ENCODE results near the gene NIPA2. TPM values are rescaled to one million over a fixed set of nuclear protein-coding genes. Genes with fewer than 3 reads are reported as not detected.

NIPA2 gene
- total RNA-seq, 1 experiment from 2014 or later, result 87.2 TPM

DNA sequence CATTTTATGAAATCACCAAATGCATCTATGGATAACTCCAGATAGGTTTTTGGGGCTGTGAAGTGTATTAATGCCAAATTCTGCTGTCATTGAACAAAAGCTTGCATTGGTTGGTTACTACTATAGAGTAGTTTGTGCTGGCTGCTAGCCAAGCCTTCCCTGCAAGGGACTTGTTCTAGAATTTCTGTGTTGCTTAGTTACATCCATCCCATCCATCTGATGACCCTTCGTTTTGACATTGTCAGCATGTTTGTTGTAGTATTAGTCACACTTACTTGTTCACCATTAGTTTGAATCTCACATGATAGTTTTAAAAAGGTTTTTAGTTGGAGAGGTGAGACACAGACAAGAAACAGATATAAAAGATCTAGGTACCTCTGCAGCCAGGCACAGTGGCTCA lies 7.0 kb upstream of the NIPA2 start:
- no peak for DNase-seq (ENCODE audit: low spot score)
- POLR2A ChIA-PET (ENCODE audit: low non-redundant PET), result no interaction called here
- H3K27me3 ChIP-seq (replicated peaks; ENCODE audit: insufficient read depth, low read depth, low read length, poor library complexity), result no peaks in the 10 kb centered on the region
- no peaks in the 10 kb centered on the region for H3K36me3 ChIP-seq (ENCODE audit: insufficient read depth, low read length, poor library complexity, severe bottlenecking)
- no peaks in the 10 kb centered on the region for H3K4me1 ChIP-seq (ENCODE audit: insufficient read depth, low read length, poor library complexity, severe bottlenecking)
- no peaks in the 10 kb centered on the region for H3K9me3 ChIP-seq (ENCODE audit: low read depth, low read length, poor library complexity, severe bottlenecking)
- TF ChIP-seq CTCF (conservative IDR thresholded peaks at IDR 0.05; ENCODE audit: low read depth, low read length) (no peak), EZH2 (IDR thresholded peaks at IDR 0.05; ENCODE audit: borderline replicate concordance, low read depth, low read length, poor library complexity, severe bottlenecking) (no peak)
- BruUV-seq (replicated peaks), result no TSS peak
- H3K4me3 ChIP-seq (ENCODE audit: low read depth, low read length, poor library complexity, severe bottlenecking), result no peak overlapping the region
- CTCF ChIA-PET, result no interaction called here
- no peak overlapping the region for H3K27ac ChIP-seq (ENCODE audit: low read depth, low read length, poor library complexity, severe bottlenecking)
- intact Hi-C loops (cut with micrococcal nuclease; ENCODE audit: unreplicated experiment), result no loop called here

DNA sequence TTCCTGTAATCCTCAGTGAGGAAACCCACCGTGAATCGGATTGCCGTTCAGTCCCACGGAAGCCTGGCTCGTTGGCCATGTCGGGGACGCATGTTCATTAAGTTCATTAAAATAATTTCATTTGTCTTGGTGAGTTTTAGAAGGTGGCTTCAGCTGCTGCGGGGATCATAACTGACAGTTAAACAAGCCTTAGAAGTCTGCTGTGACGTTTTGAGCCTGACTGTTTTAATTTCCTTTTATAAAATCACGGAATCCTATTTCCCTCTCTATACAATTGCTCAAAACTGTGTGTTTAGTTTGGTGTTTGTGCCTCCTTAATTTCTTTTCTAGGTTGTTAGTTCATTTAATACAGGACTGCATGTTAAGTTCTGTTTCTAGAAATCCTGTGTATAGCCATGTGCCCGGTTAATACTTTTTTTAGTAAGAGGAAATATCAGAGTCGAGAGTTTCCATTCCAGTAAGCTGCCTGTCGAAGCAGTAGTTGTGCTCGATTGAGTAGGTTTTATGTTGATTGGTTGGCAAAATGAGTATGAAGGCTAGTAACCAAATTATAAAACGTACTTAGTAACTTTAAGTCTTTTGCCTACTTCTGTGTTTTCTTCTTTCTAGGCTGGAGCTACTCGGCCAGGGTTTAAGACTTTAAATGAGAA lies 705 bp downstream of the NIPA2 start:
- CTCF ChIA-PET, result no interaction called here

GRCh38 chr15:22844421-22845288 lies 6.2 kb downstream of the NIPA2 start:
- intact Hi-C loops (cut with micrococcal nuclease; ENCODE audit: unreplicated experiment), result loop anchor here (5.0 to 10.0 kb wide), 2 partner anchors 43 to 130 kb away; no protein-coding TSS in a partner anchor
- no peak overlapping the region for H3K27ac ChIP-seq (ENCODE audit: low read depth, low read length, poor library complexity, severe bottlenecking)

More for the DNA sequence above, 705 bp downstream of the NIPA2 start:
- Histone ChIP-seq H3K27me3 (replicated peaks; ENCODE audit: insufficient read depth, low read depth, low read length, poor library complexity) (no peaks in the 10 kb centered on the region), H3K36me3 (ENCODE audit: insufficient read depth, low read length, poor library complexity, severe bottlenecking) (peaks cover 12% of the 10 kb centered on the region), H3K9me3 (ENCODE audit: low read depth, low read length, poor library complexity, severe bottlenecking) (no peaks in the 10 kb centered on the region), H3K27ac (ENCODE audit: low read depth, low read length, poor library complexity, severe bottlenecking) (peak overlapping the region; percentile 96), H3K4me3 (ENCODE audit: low read depth, low read length, poor library complexity, severe bottlenecking) (peak overlapping the region; percentile 80), H3K4me1 (ENCODE audit: insufficient read depth, low read length, poor library complexity, severe bottlenecking) (peaks cover 10% of the 10 kb centered on the region)
- POLR2A ChIA-PET (ENCODE audit: low non-redundant PET), result no interaction called here
- TF ChIP-seq EZH2 (IDR thresholded peaks at IDR 0.05; ENCODE audit: borderline replicate concordance, low read depth, low read length, poor library complexity, severe bottlenecking) (no peak), CTCF (conservative IDR thresholded peaks at IDR 0.05; ENCODE audit: low read depth, low read length) (no peak)
- intact Hi-C loops (cut with micrococcal nuclease; ENCODE audit: unreplicated experiment), result loop anchor here (5.0 kb wide), 1 partner anchor 33 kb away; no protein-coding TSS in a partner anchor
- no peak for DNase-seq (ENCODE audit: low spot score)
- no TSS peak for BruUV-seq (replicated peaks)

More at GRCh38 chr15:22844421-22845288, 6.2 kb downstream of the NIPA2 start:
- Histone ChIP-seq H3K9me3 (ENCODE audit: low read depth, low read length, poor library complexity, severe bottlenecking) (no peaks in the 10 kb centered on the region), H3K4me3 (ENCODE audit: low read depth, low read length, poor library complexity, severe bottlenecking) (no peak overlapping the region), H3K4me1 (ENCODE audit: insufficient read depth, low read length, poor library complexity, severe bottlenecking) (peaks cover 10% of the 10 kb centered on the region), H3K27me3 (replicated peaks; ENCODE audit: insufficient read depth, low read depth, low read length, poor library complexity) (no peaks in the 10 kb centered on the region), H3K36me3 (ENCODE audit: insufficient read depth, low read length, poor library complexity, severe bottlenecking) (peaks cover 20% of the 10 kb centered on the region)
- no peak for DNase-seq (ENCODE audit: low spot score)
- no TSS peak for BruUV-seq (replicated peaks)
- POLR2A ChIA-PET (ENCODE audit: low non-redundant PET), result no interaction called here
- TF ChIP-seq CTCF (conservative IDR thresholded peaks at IDR 0.05; ENCODE audit: low read depth, low read length) (no peak), EZH2 (IDR thresholded peaks at IDR 0.05; ENCODE audit: borderline replicate concordance, low read depth, low read length, poor library complexity, severe bottlenecking) (no peak)
- CTCF ChIA-PET, result no interaction called here
